B cell (primary cell): ENCODE results near the gene FKBP1A. TPM values are rescaled to one million over a fixed set of nuclear protein-coding genes. Genes with fewer than 3 reads are reported as not detected.
A peak's percentile ranks its signal among the peaks of the same experiment; 100 is the strongest.

ENCODE experiments used
- ATAC-seq: fragments of 200-7000 bp; cut with Tn5 transposase; one replicate; pipeline ENCODE4 v1.10.0; 2021; ENCODE audit warnings: low read depth, mild to moderate bottlenecking, moderate number of reproducible peaks, moderate library complexity
- CTCF ChIA-PET: fragments of 350-600 bp; sonication (Branson Sonifier 250); formaldehyde crosslinking; loops from one replicate; lab custom pipeline; 2021; ENCODE audit warnings: antibody characterized with exemption, inconsistent platforms; lab: Charles Lee
- POLR2A ChIA-PET: fragments of 350-600 bp; sonication (Branson Sonifier 250); formaldehyde crosslinking; loops from one replicate; lab custom pipeline; 2021; ENCODE audit warnings: antibody characterized with exemption; lab: Charles Lee
- DNase-seq: peaks from one replicate; pipeline ENCODE4 v3.0.0; 2013
- H2AFZ ChIP-seq: 2 replicates; pipeline ENCODE4 v1.6.1; 2012; ENCODE audit warnings: mild to moderate bottlenecking, low read depth, low read length; ENCODE audit not compliant: insufficient read depth, poor library complexity, severe bottlenecking
- H3K27ac ChIP-seq, 2 donors: 1 replicate in 1 of 2; 2 replicates in 1 of 2; pipeline ENCODE4 v1.5.1; 2012 to 2013; ENCODE audit warnings: low read length in 2 of 2, mild to moderate bottlenecking in 2 of 2, moderate library complexity in 1 of 2
- H3K27me3 ChIP-seq, 4 experiments: fragments of 200-600 bp in 1 of 4; sonication (generic) in 1 of 4; replicated peaks in 1 of 4; 1 replicate in 2 of 4; 2 replicates in 2 of 4; pipeline versions ENCODE4 v1.6.1 to v1.7.0; 2013 to 2016; ENCODE audit warnings: low read length in 3 of 4, mild to moderate bottlenecking in 2 of 4, mixed read lengths in 1 of 4, moderate library complexity in 1 of 4; ENCODE audit not compliant: insufficient read depth in 4 of 4, control insufficient read depth in 3 of 4; ENCODE audit errors: control extremely low read depth in 1 of 4
- H3K36me3 ChIP-seq, 2 experiments: replicated peaks in 1 of 2; 1 replicate in 1 of 2; 2 replicates in 1 of 2; pipeline versions ENCODE4 v1.6.1 to v1.7.1; 2013; ENCODE audit warnings: low read length in 1 of 2; ENCODE audit not compliant: insufficient read depth in 2 of 2, control insufficient read depth in 1 of 2; ENCODE audit errors: control extremely low read depth in 1 of 2, extremely low read depth in 1 of 2
- H3K4me1 ChIP-seq, 2 donors: fragments of 200-600 bp in 1 of 2; sonication (generic) in 1 of 2; 1 replicate in 1 of 2; 2 replicates in 1 of 2; pipeline versions ENCODE4 v1.5.1 to v1.6.1; 2013 to 2017; ENCODE audit warnings: low read length in 2 of 2; ENCODE audit not compliant: control insufficient read depth in 2 of 2, insufficient read depth in 2 of 2
- H3K4me2 ChIP-seq: replicated peaks from 2 replicates; pipeline ENCODE3; 2012; ENCODE audit warnings: mild to moderate bottlenecking, low read depth, low read length; ENCODE audit not compliant: poor library complexity, severe bottlenecking
- H3K4me3 ChIP-seq, 5 experiments: fragments of 200-600 bp in 1 of 5; sonication (generic) in 1 of 5; 1 replicate in 3 of 5; 2 replicates in 2 of 5; pipeline versions ENCODE4 v1.5.1 to v1.7.0; 2011 to 2016; ENCODE audit warnings: low read length in 4 of 5, mild to moderate bottlenecking in 4 of 5, low read depth in 2 of 5, control low read depth in 1 of 5, moderate library complexity in 1 of 5; ENCODE audit not compliant: insufficient read depth in 1 of 5; ENCODE audit errors: control extremely low read depth in 1 of 5, extremely low read depth in 1 of 5
- H3K79me2 ChIP-seq: fragments of 200-600 bp; sonication (generic); one replicate; pipeline ENCODE4 v1.6.0; 2016; ENCODE audit warnings: low read length; ENCODE audit not compliant: control insufficient read depth, insufficient read depth
- H3K9ac ChIP-seq: fragments of 200-600 bp; sonication (generic); 2 replicates; pipeline ENCODE4 v1.6.1; 2017; ENCODE audit warnings: mild to moderate bottlenecking, low read length, moderate library complexity
- H3K9me3 ChIP-seq, 3 donors: one replicate each; pipeline versions ENCODE4 v1.6.1 to v1.7.1; 2013; ENCODE audit warnings: low read length in 2 of 3; ENCODE audit not compliant: control insufficient read depth in 2 of 3, insufficient read depth in 1 of 3; ENCODE audit errors: control extremely low read depth in 1 of 3
- H4K20me1 ChIP-seq: 2 replicates; pipeline ENCODE4 v1.6.0; 2012; ENCODE audit warnings: mild to moderate bottlenecking, low read length; ENCODE audit not compliant: insufficient read depth, control insufficient read depth, poor library complexity, severe bottlenecking
- H3K27ac Mint-ChIP-seq: one replicate; pipeline ENCODE4 v1.8.0; 2021; ENCODE audit warnings: mixed read lengths
- H3K27me3 Mint-ChIP-seq: one replicate; pipeline ENCODE4 v1.8.0; 2021; ENCODE audit warnings: mixed read lengths
- H3K4me1 Mint-ChIP-seq: one replicate; pipeline ENCODE4 v1.8.0; 2021; ENCODE audit warnings: mixed read lengths
- H3K4me3 Mint-ChIP-seq: one replicate; pipeline ENCODE4 v1.8.0; 2021; ENCODE audit warnings: mixed read lengths
- H3K9me3 Mint-ChIP-seq: one replicate; pipeline ENCODE4 v1.8.0; 2022; ENCODE audit warnings: mixed read lengths; ENCODE audit not compliant: insufficient read depth
- CTCF ChIP-seq: fragments of 200-600 bp; IDR thresholded peaks from one replicate; pipeline ENCODE4 v1.8.0; 2022; ENCODE audit warnings: antibody characterized with exemption, mild to moderate bottlenecking
- EZH2 ChIP-seq: IDR thresholded peaks from 2 replicates; pipeline ENCODE4 v1.6.1; 2012; ENCODE audit warnings: borderline replicate concordance, low read depth, mild to moderate bottlenecking, moderate library complexity, low read length; ENCODE audit not compliant: insufficient read depth, poor library complexity, severe bottlenecking
- WGBS: methylation state at CpG from one replicate; pipeline ENCODE4 v1.1.5; 2013; ENCODE audit warnings: missing lambda C conversion rate; ENCODE audit not compliant: insufficient coverage; 5-methylcytosine and 5-hydroxymethylcytosine counted together
- intact Hi-C: fragments of 100-400 bp; cut with micrococcal nuclease; formaldehyde crosslinking; loops from one replicate; pipeline ENCODE4 v1.10.0; 2022
- polyA plus RNA-seq: library from polyadenylated mRNA; depleted of rRNA; stranded (reverse); fragments of >200 nt; gene quantifications from 2 replicates; pipeline ENCODE4 v1.2.3, GENCODE V29; 2012
- total RNA-seq, 2 donors: library from RNA; stranded (reverse); fragments of 120-200 nt in 1 of 2; gene quantifications; 1 replicate in 1 of 2; 2 replicates in 1 of 2; pipeline versions ENCODE4 v1.2.3 to v1.2.4, GENCODE V29; 2013 to 2022

The FKBP1A gene
- total and polyA plus RNA-seq, 2 donors (not counting 1 experiment from before 2014, with no cell fraction given): 86.3 to 86.7 TPM

- no peaks in the 10 kb centered on the region for H3K27me3 Mint-ChIP-seq
- H3K9me3 Mint-ChIP-seq: no peaks in the 10 kb centered on the region
- POLR2A ChIA-PET: no interaction called here
- no peak for DNase-seq
- peaks cover 0 to 5% (median 0%) of the 10 kb centered on the region in 3 donors for H3K9me3 ChIP-seq
- no peak overlapping the region for H3K9ac ChIP-seq
- H3K4me1 ChIP-seq: peaks cover 57 to 60% of the 10 kb centered on the region in 2 donors
- no peaks in the 10 kb centered on the region for H3K36me3 ChIP-seq
- ATAC-seq: no peak
- no peak overlapping the region for H2AFZ ChIP-seq
- H3K4me3 ChIP-seq: no peak overlapping the region
- TF ChIP-seq EZH2: no peak
- TF ChIP-seq CTCF: no peak
- CTCF ChIA-PET: interaction anchor here (0.7 to 1.0 kb wide), 2 partner anchors 46 to 286 kb away, joined by 3 read pairs; no protein-coding TSS in a partner anchor
- H3K4me1 Mint-ChIP-seq: peaks cover 79% of the 10 kb centered on the region
- 100% methylated on average over 1 of the region's 2 CpGs for WGBS
- peak overlapping the region in 1 of 2 donors; percentile 80 for H3K27ac ChIP-seq
- peak overlapping the region; percentile 28 for H3K4me2 ChIP-seq
- no peaks in the 10 kb centered on the region for H3K27me3 ChIP-seq
- peak overlapping the region; percentile 27 for H3K4me3 Mint-ChIP-seq
- intact Hi-C loops: loop anchor here (5.0 kb wide), 1 partner anchor 1078 kb away; the partner anchor contains the start of gene SNRPB
- peaks cover 30% of the 10 kb centered on the region for H3K79me2 ChIP-seq
- H3K27ac Mint-ChIP-seq: peak overlapping the region; percentile 100
- peaks cover 20% of the 10 kb centered on the region for H4K20me1 ChIP-seq
These were observed 1.8 kb upstream of the FKBP1A start for GRCh38 chr20:1394686-1395085.

GRCh38 chr20:1393507-1393882 lies 641 bp upstream of the FKBP1A start:
- Mint-ChIP-seq H3K4me1 (peaks cover 83% of the 10 kb centered on the region), H3K27me3 (no peaks in the 10 kb centered on the region), H3K9me3 (no peaks in the 10 kb centered on the region), H3K27ac (peak overlapping the region; percentile 100), H3K4me3 (peak overlapping the region; percentile 100)
- H2AFZ ChIP-seq: peak overlapping the region; percentile 75
- no peaks in the 10 kb centered on the region for H3K27me3 ChIP-seq
- TF ChIP-seq CTCF (no peak), EZH2 (no peak)
- peaks cover 0 to 5% (median 0%) of the 10 kb centered on the region in 3 donors for H3K9me3 ChIP-seq
- peak overlapping the region; percentile 80 to 84 for H3K27ac ChIP-seq
- CTCF ChIA-PET: interaction anchor here (0.9 to 4.5 kb wide), 7 partner anchors 16 to 110 kb away, joined by 3 to 37 read pairs (median 4); partner anchors contain the start of genes NSFL1C and SDCBP2
- WGBS: 42% methylated on average over 7 of the region's 7 CpGs
- H4K20me1 ChIP-seq: peaks cover 32% of the 10 kb centered on the region
- POLR2A ChIA-PET: interaction anchor here (0.6 to 2.1 kb wide), 4 partner anchors 11 to 74 kb away, joined by 3 to 15 read pairs (median 5); partner anchors contain the start of gene NSFL1C
- peaks cover 64 to 68% of the 10 kb centered on the region in 2 donors for H3K4me1 ChIP-seq
- ATAC-seq (no peak), DNase-seq (no peak)
- H3K4me2 ChIP-seq: peak overlapping the region; percentile 78
- H3K79me2 ChIP-seq: peaks cover 42% of the 10 kb centered on the region
- H3K4me3 ChIP-seq: peak overlapping the region; percentile 66 to 93 (median 70)
- intact Hi-C loops: loop anchor here (1.0 to 5.0 kb wide), 6 partner anchors 42 to 1079 kb away; partner anchors contain the start of genes NSFL1C and SNRPB
- H3K9ac ChIP-seq: peak overlapping the region; percentile 78
- no peaks in the 10 kb centered on the region for H3K36me3 ChIP-seq
